ENCODE results near the gene OBP2B. TPM values are rescaled to one million over a fixed set of nuclear protein-coding genes. Genes with fewer than 3 reads are reported as not detected.

The OBP2B gene
- total RNA-seq, 1 experiment from 2014 or later = not detected

- H3F3A ChIP-seq (ENCODE audit: insufficient read depth, low read depth) = no peaks in the 10 kb centered on the region
- H3K4me2 ChIP-seq = no peak overlapping the region
- POLR2A ChIA-PET (ENCODE audit: unreplicated experiment) = no interaction called here
- no peak overlapping the region for H2AFZ ChIP-seq
- no peaks in the 10 kb centered on the region for H4K20me1 ChIP-seq (ENCODE audit: insufficient read depth)
- H3K4me1 ChIP-seq (replicated peaks; ENCODE audit: insufficient read depth) = no peaks in the 10 kb centered on the region
- peaks cover 56% of the 10 kb centered on the region for H3K27me3 ChIP-seq (ENCODE audit: insufficient read depth, low read depth)
- TF ChIP-seq EZH2 (IDR thresholded peaks at IDR 0.05; ENCODE audit: low read depth) (no peak), CTCF (conservative IDR thresholded peaks at IDR 0.05) (no peak)
- H3K4me3 ChIP-seq = no peak overlapping the region
- intact Hi-C loops (cut with micrococcal nuclease; ENCODE audit: unreplicated experiment) = no loop called here
- no peaks in the 10 kb centered on the region for H3K9me3 ChIP-seq (ENCODE audit: insufficient read depth, low read depth)
- no TSS peak for BruUV-seq (replicated peaks)
- H3K27ac ChIP-seq = no peak overlapping the region
- DNase-seq = no peak
- H3K36me3 ChIP-seq (ENCODE audit: low read depth) = no peaks in the 10 kb centered on the region
- CTCF ChIA-PET = no interaction called here
- no peaks in the 10 kb centered on the region for H3K79me2 ChIP-seq (ENCODE audit: low read depth)
- no peaks in the 10 kb centered on the region for H3K9me2 ChIP-seq (ENCODE audit: insufficient read depth)
Observed at GRCh38 chr9:133204993-133205336, 4.1 kb downstream of the OBP2B start.

- H3K9me2 ChIP-seq (ENCODE audit: insufficient read depth) = no peaks in the 10 kb centered on the region
- no peaks in the 10 kb centered on the region for H3K9me3 ChIP-seq (ENCODE audit: insufficient read depth, low read depth)
- H3K4me3 ChIP-seq = no peak overlapping the region
- H3K4me2 ChIP-seq = no peak overlapping the region
- ChIA-PET POLR2A (ENCODE audit: unreplicated experiment) (no interaction called here), CTCF (no interaction called here)
- no peak for TF ChIP-seq EZH2 (IDR thresholded peaks at IDR 0.05; ENCODE audit: low read depth)
- no peaks in the 10 kb centered on the region for H3K4me1 ChIP-seq (replicated peaks; ENCODE audit: insufficient read depth)
- H3K27ac ChIP-seq = no peak overlapping the region
- no peaks in the 10 kb centered on the region for H3F3A ChIP-seq (ENCODE audit: insufficient read depth, low read depth)
- no TSS peak for BruUV-seq (replicated peaks)
- H3K79me2 ChIP-seq (ENCODE audit: low read depth) = no peaks in the 10 kb centered on the region
- no peak overlapping the region for H2AFZ ChIP-seq
- intact Hi-C loops (cut with micrococcal nuclease; ENCODE audit: unreplicated experiment) = no loop called here
- no peaks in the 10 kb centered on the region for H4K20me1 ChIP-seq (ENCODE audit: insufficient read depth)
- H3K27me3 ChIP-seq (ENCODE audit: insufficient read depth, low read depth) = peaks cover 61% of the 10 kb centered on the region
- DNase-seq = no peak
- no peaks in the 10 kb centered on the region for H3K36me3 ChIP-seq (ENCODE audit: low read depth)
Observed at GRCh38 chr9:133204335-133204992, 4.6 kb downstream of the OBP2B start.

DNA sequence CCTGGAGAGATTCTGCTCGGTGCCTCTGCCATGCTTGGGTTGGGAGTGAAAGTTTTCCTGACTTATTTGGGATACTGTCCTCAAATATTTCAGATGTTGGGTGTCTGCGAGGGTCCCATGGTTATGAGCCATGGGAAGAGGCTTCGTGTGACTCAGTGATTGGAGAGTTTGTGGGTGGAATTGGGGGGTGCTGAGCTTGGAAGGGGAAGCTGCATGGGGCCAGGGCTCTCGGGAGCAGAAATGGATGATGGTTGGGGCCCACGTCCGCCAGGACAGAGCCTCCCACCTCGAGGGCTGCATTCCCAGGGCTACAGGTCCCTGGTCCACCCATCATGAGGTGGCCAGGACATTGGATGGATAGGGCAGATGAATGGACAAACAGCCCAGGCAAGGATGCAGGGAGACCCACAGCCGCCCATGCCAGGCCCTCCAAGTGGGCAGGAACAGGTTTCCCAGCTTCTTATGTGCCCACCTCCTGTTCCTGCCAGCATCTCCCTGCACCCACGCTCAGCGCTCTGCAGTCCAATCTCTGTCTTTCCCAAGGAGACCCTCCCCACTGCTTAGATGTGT is 5.5 kb downstream of the OBP2B start:
- DNase-seq = no peak
- Histone ChIP-seq H3K9me2 (ENCODE audit: insufficient read depth) (no peaks in the 10 kb centered on the region), H3F3A (ENCODE audit: insufficient read depth, low read depth) (no peaks in the 10 kb centered on the region), H3K4me3 (no peak overlapping the region), H3K79me2 (ENCODE audit: low read depth) (no peaks in the 10 kb centered on the region), H4K20me1 (ENCODE audit: insufficient read depth) (no peaks in the 10 kb centered on the region), H3K27ac (no peak overlapping the region), H3K9me3 (ENCODE audit: insufficient read depth, low read depth) (no peaks in the 10 kb centered on the region), H2AFZ (no peak overlapping the region), H3K4me2 (no peak overlapping the region), H3K27me3 (ENCODE audit: insufficient read depth, low read depth) (peaks cover 64% of the 10 kb centered on the region), H3K4me1 (replicated peaks; ENCODE audit: insufficient read depth) (no peaks in the 10 kb centered on the region), H3K36me3 (ENCODE audit: low read depth) (no peaks in the 10 kb centered on the region)
- TF ChIP-seq CTCF (conservative IDR thresholded peaks at IDR 0.05) (no peak), EZH2 (IDR thresholded peaks at IDR 0.05; ENCODE audit: low read depth) (no peak)
- ChIA-PET POLR2A (ENCODE audit: unreplicated experiment) (no interaction called here), CTCF (no interaction called here)
- intact Hi-C loops (cut with micrococcal nuclease; ENCODE audit: unreplicated experiment) = no loop called here
- no TSS peak for BruUV-seq (replicated peaks)

Measured in PC-9 (cell line).